ENCODE results near the gene ST6GALNAC6. TPM values are rescaled to one million over a fixed set of nuclear protein-coding genes. Genes with fewer than 3 reads are reported as not detected.

ST6GALNAC6 gene
- total and polyA plus RNA-seq, 2 of the 8 experiments (the other 6 are each of a cell fraction or from before 2014, with no cell fraction given): 43.7 to 64.4 TPM

DNA sequence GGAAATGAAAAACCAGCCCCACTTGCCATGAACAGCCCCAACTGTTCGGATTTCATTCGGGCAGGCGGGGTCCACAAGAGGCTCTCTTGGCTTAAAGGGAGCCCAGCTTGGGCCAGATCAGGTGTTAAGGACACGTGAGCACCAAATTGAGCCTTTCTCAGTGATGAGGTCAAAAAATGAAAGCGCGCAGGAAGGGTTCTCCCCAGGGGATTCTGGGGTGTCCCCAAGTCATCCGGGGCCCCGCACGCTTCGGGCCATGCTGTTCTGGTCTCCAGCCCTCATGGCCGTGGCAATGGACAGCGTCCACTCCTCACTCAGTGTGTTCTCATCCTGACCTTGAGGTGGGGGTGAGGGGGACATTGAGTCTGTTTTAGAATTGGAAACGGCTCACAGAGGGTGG, 32.9 kb downstream of the ST6GALNAC6 start:
- no peak overlapping the region for H3K4ac ChIP-seq (replicated peaks; ENCODE audit: insufficient read length, low read depth, low read length)
- no peak overlapping the region for H3K14ac ChIP-seq (ENCODE audit: insufficient read length)
- DNase-seq (ENCODE audit: low read depth in 1 of 2, low spot score in 2 of 2): no peak
- no peak overlapping the region for H3K18ac ChIP-seq (ENCODE audit: extremely low read depth, low read length)
- peaks cover 0 to 8% (median 2%) of the 10 kb centered on the region in 4 experiments; a peak in 1 of 7 replicates for H3K4me1 ChIP-seq (replicated peaks in 1 of 4; ENCODE audit: control insufficient read depth in 3 of 4, insufficient read depth in 4 of 4, low read length in 3 of 4)
- no peak overlapping the region for H3K9ac ChIP-seq (replicated peaks in 1 of 4; ENCODE audit: extremely low read depth in 1 of 4, low read depth in 3 of 4, low read length in 3 of 4)
- WGBS, 2 experiments (ENCODE audit: extremely low coverage in 1 of 2, insufficient coverage in 1 of 2, insufficient read length in 1 of 2, insufficient replicate concordance in 2 of 2, low coverage in 1 of 2, low lambda C conversion rate in 2 of 2, missing lambda C conversion rate in 1 of 2): 87% methylated on average over 13 of the region's 13 CpGs; no CpG with 5 or more reads in 1 of the 2 experiments
- H4K8ac ChIP-seq (ENCODE audit: extremely low read depth, insufficient read depth, low read length): no peak overlapping the region
- no peak overlapping the region for H4K5ac ChIP-seq (ENCODE audit: insufficient read length, low read depth, low read length)
- H3K23me2 ChIP-seq (ENCODE audit: low read depth, low read length): peaks cover 4% of the 10 kb centered on the region; the same call in 1 of the 2 replicates
- no peak overlapping the region for H2AFZ ChIP-seq (ENCODE audit: low read length)
- no peak overlapping the region for H2BK5ac ChIP-seq (ENCODE audit: low read depth, low read length)
- no peak overlapping the region for H2BK20ac ChIP-seq (ENCODE audit: low read length)
- ChIA-PET CTCF (ENCODE audit: partially characterized antibody) (interaction anchor here (1.0 to 9.2 kb wide), 8 partner anchors 10 to 154 kb away, joined by 3 to 114 read pairs (median 16); no protein-coding TSS in a partner anchor), POLR2A (ENCODE audit: partially characterized antibody) (interaction anchor here (0.6 kb wide), 1 partner anchor 415 kb away, joined by 3 read pairs; the partner anchor contains the start of genes LRSAM1 and RPL12)
- no peaks in the 10 kb centered on the region for H3K79me2 ChIP-seq (ENCODE audit: control insufficient read depth in 1 of 2, insufficient read depth in 2 of 2, low read length in 2 of 2)
- no peak for FAIRE-seq
- H4K20me1 ChIP-seq (replicated peaks in 1 of 2; ENCODE audit: control insufficient read depth in 1 of 2, insufficient read depth in 2 of 2, low read length in 2 of 2): peaks cover 0 to 7% of the 10 kb centered on the region in 2 experiments
- no peak overlapping the region for H3K56ac ChIP-seq (replicated peaks; ENCODE audit: insufficient read length, low read depth, low read length)
- no peaks in the 10 kb centered on the region for H3K36me3 ChIP-seq (ENCODE audit: control insufficient read depth in 2 of 4, insufficient read depth in 4 of 4, low read length in 3 of 4)
- no peak overlapping the region for H3K27ac ChIP-seq (ENCODE audit: low read depth, low read length)
- no peaks in the 10 kb centered on the region; a peak in 1 of 7 replicates for H3K27me3 ChIP-seq (replicated peaks in 1 of 4; ENCODE audit: control insufficient read depth in 3 of 4, extremely low read depth in 1 of 4, insufficient read depth in 3 of 4, low read length in 3 of 4)
- no peak overlapping the region for H2BK15ac ChIP-seq (ENCODE audit: low read length)
- H3K4me3 ChIP-seq (ENCODE audit: extremely low read depth in 1 of 4, insufficient read depth in 2 of 4, low read depth in 3 of 4, low read length in 4 of 4): no peak overlapping the region
- no peak overlapping the region for H3K23ac ChIP-seq (ENCODE audit: insufficient read length)
- H2AK5ac ChIP-seq (ENCODE audit: low read depth, low read length): no peak overlapping the region
- H2BK12ac ChIP-seq (ENCODE audit: low read depth, low read length): no peak overlapping the region
- no peaks in the 10 kb centered on the region for H3K9me3 ChIP-seq (ENCODE audit: insufficient read depth in 2 of 2, low read depth in 1 of 2, low read length in 1 of 2)
- H4K91ac ChIP-seq (replicated peaks; ENCODE audit: insufficient read length, low read length): no peak overlapping the region
- no peak overlapping the region for H3K4me2 ChIP-seq (ENCODE audit: insufficient read depth in 1 of 2, low read depth in 2 of 2, low read length in 2 of 2)
- no peak overlapping the region for H2BK120ac ChIP-seq (replicated peaks; ENCODE audit: low read depth, low read length)
- TF ChIP-seq CHD1 (IDR thresholded peaks at IDR 0.05; ENCODE audit: low read depth, low read length) (no peak), HDAC6 (IDR thresholded peaks at IDR 0.05; ENCODE audit: low read depth, low read length) (no peak), CBX8 (IDR thresholded peaks at IDR 0.05; ENCODE audit: borderline replicate concordance, low read depth, low read length) (no peak), PHF8 (conservative IDR thresholded peaks at IDR 0.05; ENCODE audit: low read depth, low read length) (no peak), RXRA (IDR thresholded peaks at IDR 0.05; ENCODE audit: insufficient read depth, low read depth, low read length) (no peak)
- TF ChIP-seq, protein P1, sequence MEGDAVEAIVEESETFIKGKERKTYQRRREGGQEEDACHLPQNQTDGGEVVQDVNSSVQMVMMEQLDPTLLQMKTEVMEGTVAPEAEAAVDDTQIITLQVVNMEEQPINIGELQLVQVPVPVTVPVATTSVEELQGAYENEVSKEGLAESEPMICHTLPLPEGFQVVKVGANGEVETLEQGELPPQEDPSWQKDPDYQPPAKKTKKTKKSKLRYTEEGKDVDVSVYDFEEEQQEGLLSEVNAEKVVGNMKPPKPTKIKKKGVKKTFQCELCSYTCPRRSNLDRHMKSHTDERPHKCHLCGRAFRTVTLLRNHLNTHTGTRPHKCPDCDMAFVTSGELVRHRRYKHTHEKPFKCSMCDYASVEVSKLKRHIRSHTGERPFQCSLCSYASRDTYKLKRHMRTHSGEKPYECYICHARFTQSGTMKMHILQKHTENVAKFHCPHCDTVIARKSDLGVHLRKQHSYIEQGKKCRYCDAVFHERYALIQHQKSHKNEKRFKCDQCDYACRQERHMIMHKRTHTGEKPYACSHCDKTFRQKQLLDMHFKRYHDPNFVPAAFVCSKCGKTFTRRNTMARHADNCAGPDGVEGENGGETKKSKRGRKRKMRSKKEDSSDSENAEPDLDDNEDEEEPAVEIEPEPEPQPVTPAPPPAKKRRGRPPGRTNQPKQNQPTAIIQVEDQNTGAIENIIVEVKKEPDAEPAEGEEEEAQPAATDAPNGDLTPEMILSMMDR (IDR thresholded peaks at IDR 0.05; ENCODE audit: control extremely low read depth in 1 of 3, insufficient read depth in 1 of 3, low read depth in 1 of 3, low read length in 3 of 3): no peak
- TF ChIP-seq, protein P2, sequence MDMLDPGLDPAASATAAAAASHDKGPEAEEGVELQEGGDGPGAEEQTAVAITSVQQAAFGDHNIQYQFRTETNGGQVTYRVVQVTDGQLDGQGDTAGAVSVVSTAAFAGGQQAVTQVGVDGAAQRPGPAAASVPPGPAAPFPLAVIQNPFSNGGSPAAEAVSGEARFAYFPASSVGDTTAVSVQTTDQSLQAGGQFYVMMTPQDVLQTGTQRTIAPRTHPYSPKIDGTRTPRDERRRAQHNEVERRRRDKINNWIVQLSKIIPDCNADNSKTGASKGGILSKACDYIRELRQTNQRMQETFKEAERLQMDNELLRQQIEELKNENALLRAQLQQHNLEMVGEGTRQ (IDR thresholded peaks at IDR 0.05; ENCODE audit: low read length): no peak
- no peaks in the 10 kb centered on the region; the same call in 1 of the 2 replicates for H3K79me1 ChIP-seq (ENCODE audit: low read depth, low read length)
